Inflammatory macrophage treated with lipopolysaccharide for 1 hour (primary cell): ENCODE data around the gene ADAMTS10.
A peak's percentile ranks its signal among the peaks of the same experiment; 100 is the strongest.
"Not testable (repeated sequence)": the region's sequence is repeated elsewhere in the genome, so short reads cannot be mapped to it uniquely, and the experiment has no call there.

ENCODE experiments used
- DNase-seq, 2 donors: peaks; one replicate each; pipeline ENCODE4 v3.0.0-alpha.2; 2020 to 2022

The ADAMTS10 gene

DNA sequence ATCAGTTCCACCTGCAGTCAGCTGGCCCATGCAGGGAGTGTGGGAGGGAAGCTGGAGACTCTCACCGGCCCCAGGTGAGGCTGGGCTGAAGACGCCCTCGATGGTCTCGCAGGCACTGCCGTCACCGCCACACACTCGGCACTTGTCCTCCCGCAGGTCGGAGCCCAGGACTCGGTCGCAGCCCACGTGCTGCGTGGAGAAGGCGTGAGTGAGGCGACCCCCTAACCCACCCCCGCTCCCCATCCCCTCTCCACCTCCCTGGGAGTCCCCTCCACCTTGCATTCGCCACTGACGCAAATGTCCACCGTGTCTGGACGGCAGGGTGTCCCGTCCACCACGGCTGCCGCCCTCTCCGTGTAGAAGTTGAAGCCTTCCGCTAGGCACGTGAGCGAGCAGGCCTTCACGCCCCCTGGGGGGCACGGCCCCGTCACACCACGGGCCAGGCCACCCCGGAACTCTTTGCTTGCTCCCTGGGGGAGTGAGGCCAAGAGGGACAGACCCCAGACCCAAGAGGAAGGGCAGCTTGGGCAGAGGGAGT lies 21.3 kb downstream of the ADAMTS10 start:
- DNase-seq = no peak

DNA sequence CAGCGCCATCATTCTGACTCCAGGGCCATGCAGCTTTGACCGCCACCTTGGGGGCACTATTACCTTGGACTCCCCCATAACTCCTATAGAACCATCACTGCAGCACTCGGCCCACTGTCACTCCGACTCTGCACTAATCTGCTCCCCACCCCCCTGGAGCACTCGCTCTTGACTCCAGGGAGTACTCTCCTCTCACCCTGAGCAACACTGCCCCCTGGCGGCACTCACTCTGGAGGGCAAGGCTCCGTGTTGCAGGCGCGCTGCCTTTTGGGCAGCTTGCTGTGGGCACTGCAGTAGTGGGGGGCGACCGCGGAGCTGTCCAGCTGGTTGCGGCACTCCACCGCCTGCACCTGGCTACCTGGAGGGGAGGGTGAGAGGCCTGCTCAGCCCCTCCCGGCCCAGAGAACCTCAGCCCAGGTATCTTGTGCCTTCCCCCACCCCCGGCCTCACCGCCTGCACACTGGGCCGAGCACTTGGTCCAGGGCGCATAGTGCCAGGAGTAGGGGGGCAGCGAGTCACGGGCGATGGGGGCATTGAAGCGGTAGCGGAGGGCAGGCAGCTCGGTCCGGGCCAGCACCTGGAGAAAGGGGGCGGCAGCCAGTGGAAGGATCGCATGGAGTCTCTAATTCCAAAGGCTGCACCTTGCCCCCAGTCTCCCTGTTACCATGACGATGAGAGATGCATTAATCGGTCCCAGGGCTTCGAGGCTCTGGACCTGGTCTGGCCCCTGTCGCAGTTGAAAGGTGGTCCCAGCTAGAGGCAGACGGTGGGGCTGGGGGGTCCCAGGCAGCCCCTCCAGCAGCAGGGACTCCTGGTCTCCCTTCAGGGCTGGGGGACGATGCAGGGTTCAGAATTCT lies 24.4 kb downstream of the ADAMTS10 start:
- peak in 1 of 2 donors; percentile 55 for DNase-seq

DNA sequence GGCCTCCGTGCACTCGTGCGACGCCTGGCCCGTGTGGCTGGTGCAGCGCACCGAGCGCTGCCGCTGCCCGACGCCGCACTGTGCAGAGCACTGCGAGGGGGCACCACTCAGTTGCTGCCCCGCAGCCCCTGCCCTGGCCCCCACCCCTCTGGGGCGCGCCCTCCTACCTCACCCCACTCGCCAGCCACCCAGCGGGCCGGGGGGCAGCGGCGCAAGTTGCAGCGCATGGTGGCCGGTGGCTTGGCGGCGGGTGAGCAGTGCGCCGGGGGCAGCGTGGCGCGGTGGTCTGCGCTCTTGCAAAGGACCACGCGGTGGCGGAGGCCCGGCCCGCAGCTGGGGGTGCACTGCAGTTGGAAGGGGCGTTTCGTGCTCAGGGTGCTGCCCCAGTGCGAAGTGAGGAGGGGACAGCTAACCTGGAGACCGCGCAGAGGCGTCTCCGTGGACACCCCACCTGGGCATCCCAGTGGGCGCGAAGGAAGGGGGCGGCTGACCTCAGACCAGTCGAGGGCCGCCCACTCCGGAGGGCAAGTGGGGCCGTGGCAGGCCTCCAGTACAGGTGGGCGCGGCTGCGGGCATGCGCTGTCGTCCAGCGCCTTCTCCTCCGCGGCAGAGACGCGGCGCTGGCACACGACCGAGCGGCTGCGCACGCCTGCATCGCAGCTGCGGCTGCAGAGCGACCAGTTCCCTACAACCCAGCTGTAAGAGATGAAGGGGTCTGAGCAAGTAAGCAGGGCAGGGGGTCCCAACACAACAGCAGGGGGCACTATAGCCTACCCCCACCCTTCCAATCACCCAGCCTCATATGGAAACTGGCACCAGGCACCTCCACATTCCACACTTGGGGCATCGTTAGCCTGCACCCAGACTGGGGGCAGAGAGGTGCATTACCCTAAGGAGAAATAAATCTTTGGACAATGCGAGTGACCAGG lies 25.3 kb downstream of the ADAMTS10 start:
- no peak for DNase-seq

GRCh38 chr19:8580710-8581281 lies 29.7 kb downstream of the ADAMTS10 start:
- peak; percentile 44 to 91 for DNase-seq

DNA sequence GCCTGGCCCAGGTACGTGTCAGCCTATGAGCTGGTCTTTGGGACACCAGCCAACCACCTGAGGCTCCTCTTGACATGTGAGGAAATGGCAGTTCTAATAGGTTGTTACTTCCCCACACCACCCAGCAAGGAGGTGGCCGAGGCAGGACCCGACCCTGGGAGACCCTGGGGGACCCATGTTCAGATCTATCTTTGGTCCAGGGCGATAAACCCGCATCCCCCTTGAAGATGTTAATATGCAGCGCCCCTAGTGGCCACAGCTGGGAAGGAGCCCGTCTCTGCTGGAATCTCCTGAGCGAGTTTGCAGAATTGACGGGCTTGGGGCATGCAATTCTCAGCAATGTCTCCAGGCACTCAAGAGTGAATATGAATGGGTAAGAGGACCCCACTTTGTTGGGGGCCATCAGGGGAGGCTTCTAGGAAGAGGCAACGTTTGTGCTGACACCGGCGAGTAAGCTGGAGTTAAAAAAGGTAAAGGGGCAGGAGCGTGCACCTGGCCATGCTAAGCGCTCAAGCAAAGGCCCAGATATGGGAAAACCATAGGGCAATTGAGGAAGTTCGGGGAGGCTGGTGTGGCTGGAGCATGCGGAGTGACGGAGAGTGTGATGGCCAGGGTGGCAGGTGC lies 31.8 kb downstream of the ADAMTS10 start:
- DNase-seq = peak; percentile 56 to 96

DNA sequence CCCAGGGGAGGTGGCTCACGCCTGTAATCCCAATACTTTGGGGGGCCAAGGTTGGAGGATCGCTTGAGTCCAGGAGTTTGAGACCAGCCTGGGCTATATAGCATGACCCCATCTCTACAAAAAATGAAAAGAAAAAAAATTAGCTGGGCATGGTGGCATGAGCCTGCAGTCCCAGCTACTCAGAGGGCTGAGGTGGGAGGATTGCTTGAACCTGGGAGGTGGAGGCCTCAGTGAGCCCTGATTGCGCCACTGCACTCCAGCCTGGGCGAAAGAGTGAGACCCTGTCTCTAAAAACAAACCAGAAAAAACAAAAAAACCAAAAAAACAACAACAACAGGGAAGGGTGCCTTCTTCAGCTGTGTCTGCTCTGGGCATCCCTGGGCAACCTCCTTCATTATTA lies 32.8 kb downstream of the ADAMTS10 start:
- no peak for DNase-seq

- peak; percentile 60 to 61 for DNase-seq
Measured at GRCh38 chr19:8577247-8577646, 33.3 kb downstream of the ADAMTS10 start, which contains the start of gene MYO1F. Gene MYO1F (minus strand): TSS chr19:8577442. CDS start chr19:8577309, 133 bp downstream.

DNA sequence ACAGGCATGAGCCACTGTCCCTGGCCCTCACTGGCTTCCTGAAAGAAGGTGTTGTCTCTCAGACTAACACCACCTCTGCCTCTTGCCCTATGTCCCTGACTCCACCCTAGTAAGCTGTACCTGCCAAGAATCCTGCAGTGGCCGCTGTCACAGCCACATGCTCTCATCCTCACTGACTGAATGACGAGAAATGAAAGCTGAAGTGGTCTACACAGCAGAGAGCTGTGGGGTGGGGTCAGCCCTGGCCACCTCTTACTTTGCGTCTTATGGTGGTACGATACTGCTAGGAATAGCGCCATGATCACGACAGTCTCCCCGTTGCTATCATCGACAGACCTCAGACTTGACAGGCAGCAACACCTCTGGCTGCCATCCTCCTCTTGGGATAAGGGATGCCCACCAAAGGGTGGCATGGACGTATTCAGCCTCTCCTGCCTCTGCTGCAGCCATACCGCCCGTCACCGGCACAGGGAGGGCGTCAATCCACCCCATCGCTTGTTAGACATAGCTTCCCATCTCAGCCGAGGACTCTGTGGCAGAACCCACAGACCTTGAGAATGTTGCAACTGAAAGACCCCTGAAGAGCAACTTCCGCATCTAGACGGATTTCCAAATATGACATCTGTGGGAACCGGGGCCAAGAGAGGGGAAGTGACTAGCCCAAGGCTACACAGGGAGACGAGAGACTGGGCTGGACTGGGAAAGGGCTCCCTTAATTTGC lies 34.1 kb downstream of the ADAMTS10 start:
- DNase-seq = peak; percentile 65 to 69

GRCh38 chr19:8575467-8575997 lies 35.0 kb downstream of the ADAMTS10 start:
- DNase-seq = no peak

DNA sequence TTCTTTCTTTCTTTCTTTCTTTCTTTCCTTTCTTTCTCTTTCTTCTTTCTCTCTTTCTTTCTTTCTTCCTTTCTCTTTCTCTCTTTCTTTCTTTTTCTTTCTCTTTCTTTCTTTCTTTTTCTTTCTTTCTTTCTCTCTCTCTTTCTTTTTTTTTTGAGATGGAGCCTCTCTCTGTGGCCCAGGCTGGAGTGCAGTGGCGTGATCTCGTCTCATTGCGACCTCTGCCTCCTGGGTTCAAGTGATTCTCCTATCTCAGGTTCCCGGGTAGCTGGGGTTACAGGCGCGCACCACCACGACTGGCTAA lies 35.9 kb downstream of the ADAMTS10 start:
- DNase-seq = not testable (repeated sequence)

GRCh38 chr19:8573316-8573715 lies 37.2 kb downstream of the ADAMTS10 start:
- no peak for DNase-seq

- DNase-seq = peak; percentile 83 to 87
Measured at GRCh38 chr19:8571006-8571411, 39.5 kb downstream of the ADAMTS10 start.

DNA sequence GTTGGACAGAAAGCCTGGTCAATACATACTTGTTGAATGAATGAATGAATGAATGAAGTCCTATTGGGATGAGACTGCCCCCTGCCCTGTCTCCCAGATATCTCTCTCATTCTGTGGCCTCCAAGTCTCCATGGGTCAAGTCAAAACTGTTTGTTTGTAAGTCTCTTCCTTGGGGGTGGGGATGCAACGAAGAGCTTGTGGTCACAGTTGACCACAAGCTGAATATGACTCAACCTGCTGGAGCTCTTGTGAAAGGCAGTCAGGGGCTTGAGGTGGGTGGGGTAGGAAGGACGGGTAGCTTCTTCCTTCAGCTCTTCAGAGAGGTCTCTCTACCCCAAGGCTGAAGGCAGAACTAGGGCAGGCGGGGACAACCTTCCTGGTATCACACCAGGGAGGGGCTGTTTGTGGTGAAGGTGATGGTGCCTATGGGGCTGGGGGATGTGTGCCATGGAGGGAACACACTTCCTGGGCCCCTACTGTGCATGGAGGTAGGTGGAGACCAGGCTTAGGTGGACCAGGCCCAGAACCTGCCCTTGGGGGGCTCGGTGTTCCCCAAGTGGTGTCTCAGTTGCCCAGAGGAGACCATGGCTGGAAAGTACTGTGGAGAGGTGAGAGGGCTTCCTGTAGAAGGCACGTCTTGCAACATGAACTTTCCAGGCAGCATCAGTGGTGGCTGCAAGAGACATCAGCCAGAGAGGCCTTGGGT lies 41.3 kb downstream of the ADAMTS10 start:
- DNase-seq = peak; percentile 88 to 93

GRCh38 chr19:8567522-8568172 lies 42.9 kb downstream of the ADAMTS10 start:
- DNase-seq = peak; percentile 48 to 56

DNA sequence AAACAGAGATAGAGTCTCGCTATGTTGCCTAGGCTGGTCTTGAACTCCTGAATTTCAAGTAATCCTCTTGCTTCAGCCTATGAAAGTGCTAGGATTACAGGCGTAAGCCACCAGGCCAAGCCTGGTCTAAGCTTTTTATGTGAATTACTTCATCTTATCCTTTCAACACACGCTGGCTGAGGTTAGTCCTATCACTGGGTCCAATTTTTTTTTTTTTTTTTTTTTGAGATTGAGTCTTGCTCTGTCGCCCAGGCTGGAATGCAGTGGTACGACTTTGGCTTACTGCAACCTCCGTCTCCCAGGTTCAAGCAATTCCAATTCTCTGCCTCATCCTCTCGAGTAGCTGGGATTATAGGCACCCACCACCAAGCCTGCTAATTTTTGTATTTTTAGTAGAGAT lies 43.7 kb downstream of the ADAMTS10 start:
- DNase-seq = peak in 1 of 2 donors; percentile 26

GRCh38 chr19:8564866-8565265 lies 45.6 kb downstream of the ADAMTS10 start:
- DNase-seq = peak in 1 of 2 donors; percentile 76

- no peak for DNase-seq
Measured at GRCh38 chr19:8561075-8561764, 49.3 kb downstream of the ADAMTS10 start.

DNA sequence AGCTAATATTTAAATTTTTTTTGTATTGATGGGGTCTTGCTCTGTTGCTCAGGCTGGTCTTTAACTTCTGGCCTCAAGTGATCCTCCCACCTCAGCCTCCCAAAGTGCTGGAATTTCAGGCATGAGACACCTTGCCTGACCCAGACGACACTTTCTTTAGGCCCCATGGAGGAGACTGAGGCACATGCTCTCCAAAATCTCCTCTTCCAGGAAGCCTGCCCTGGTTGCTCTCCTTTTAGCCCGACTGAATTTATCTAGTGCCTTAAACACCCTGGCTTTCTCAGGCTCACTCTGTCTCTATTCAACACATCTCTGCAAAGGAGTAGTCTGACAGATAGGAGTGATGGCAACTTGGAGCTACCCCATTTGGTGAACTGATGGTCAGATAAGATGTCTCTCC lies 52.2 kb downstream of the ADAMTS10 start:
- DNase-seq = no peak

GRCh38 chr19:8557642-8558238 lies 52.8 kb downstream of the ADAMTS10 start:
- peak; percentile 19 to 61 for DNase-seq
